Calu3 (cell line): Measurements from ENCODE around the gene ZNF514. TPM values are rescaled to one million over a fixed set of nuclear protein-coding genes. Genes with fewer than 3 reads are reported as not detected.

Source experiments
- BruUV-seq: library from RNA; stranded (reverse); fragments of 400-500 nt; replicated peaks from 2 replicates; lab custom pipeline; 2021; lab: Mats Ljungman, UMichigan
- CTCF ChIA-PET: fragments of 300-600 bp; sonication (Branson Sonifier 250); formaldehyde crosslinking; loops from one replicate; lab custom pipeline; 2022; ENCODE audit warnings: antibody characterized with exemption; lab: Charles Lee
- DNase-seq: peaks from one replicate; pipeline ENCODE4 v3.0.0; 2022
- H3K27ac Mint-ChIP-seq: one replicate; pipeline ENCODE4 v1.8.0; 2022; ENCODE audit warnings: mixed read lengths; ENCODE audit not compliant: unreplicated experiment
- H3K27me3 Mint-ChIP-seq: one replicate; pipeline ENCODE4 v1.8.0; 2022; ENCODE audit warnings: mixed read lengths; ENCODE audit not compliant: unreplicated experiment
- H3K36me3 Mint-ChIP-seq: one replicate; pipeline ENCODE4 v1.8.0; 2022; ENCODE audit warnings: mild to moderate bottlenecking, moderate library complexity, mixed read lengths; ENCODE audit not compliant: insufficient read depth, unreplicated experiment
- H3K4me1 Mint-ChIP-seq: one replicate; pipeline ENCODE4 v1.8.0; 2022; ENCODE audit warnings: mild to moderate bottlenecking, low read depth, mixed read lengths; ENCODE audit not compliant: unreplicated experiment
- H3K4me3 Mint-ChIP-seq: one replicate; pipeline ENCODE4 v1.8.0; 2022; ENCODE audit warnings: mild to moderate bottlenecking, low read depth, moderate library complexity, mixed read lengths; ENCODE audit not compliant: unreplicated experiment
- H3K9me3 Mint-ChIP-seq: one replicate; pipeline ENCODE4 v1.8.0; 2022; ENCODE audit warnings: low read depth, mixed read lengths; ENCODE audit not compliant: unreplicated experiment
- CTCF ChIP-seq: fragments of 200-600 bp; IDR thresholded peaks from one replicate; pipeline ENCODE4 v1.8.0; 2022; ENCODE audit warnings: antibody characterized with exemption; ENCODE audit not compliant: unreplicated experiment
- intact Hi-C: fragments of 100-400 bp; cut with micrococcal nuclease; formaldehyde crosslinking; loops from one replicate; pipeline ENCODE4 v1.10.0; 2022; ENCODE audit not compliant: unreplicated experiment
- total RNA-seq: library from RNA; stranded (reverse); gene quantifications from 2 replicates; pipeline ENCODE4 v1.2.3, GENCODE V29; 2022

Gene ZNF514
- total RNA-seq, 1 experiment from 2014 or later, result 17.4 TPM

- no peaks in the 10 kb centered on the region for H3K9me3 Mint-ChIP-seq
- H3K4me1 Mint-ChIP-seq, result peaks cover 17% of the 10 kb centered on the region
- CTCF ChIA-PET, result interaction anchor here (0.7 to 2.1 kb wide), 7 partner anchors 36 to 129 kb away, joined by 4 to 12 read pairs (median 7); partner anchors contain the start of gene MAL
- BruUV-seq, result no TSS peak
- H3K36me3 Mint-ChIP-seq, result peaks cover 40% of the 10 kb centered on the region
- H3K27me3 Mint-ChIP-seq, result no peaks in the 10 kb centered on the region
- peak; percentile 65 for TF ChIP-seq CTCF
- no peak overlapping the region for H3K27ac Mint-ChIP-seq
- intact Hi-C loops, result loop anchor here (2.0 to 10.0 kb wide), 2 partner anchors 93 to 131 kb away; no protein-coding TSS in a partner anchor
- no peak overlapping the region for H3K4me3 Mint-ChIP-seq
- peak; percentile 71 for DNase-seq
Observed at GRCh38 chr2:95115418-95115817, 44.2 kb downstream of the ZNF514 start.

DNA sequence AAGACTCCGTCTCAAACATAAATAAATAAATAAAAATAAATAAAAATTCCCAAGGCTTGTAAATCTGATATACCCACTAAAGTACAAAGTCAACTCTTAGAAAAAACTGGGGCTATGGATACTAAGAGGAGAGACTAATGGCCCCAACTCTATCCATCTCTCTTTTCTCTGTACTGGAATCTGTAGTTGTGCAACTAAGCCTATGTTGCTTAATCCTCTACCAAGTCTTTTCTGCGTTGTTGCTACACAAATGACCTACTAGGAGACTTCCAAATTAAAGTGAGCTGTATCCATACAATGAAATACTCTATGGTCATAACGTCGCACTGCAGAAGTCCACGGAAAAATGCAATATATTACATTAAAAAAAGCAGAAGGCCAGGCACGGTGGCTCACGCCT lies 46.2 kb downstream of the ZNF514 start:
- H3K4me3 Mint-ChIP-seq, result no peak overlapping the region
- no peak for TF ChIP-seq CTCF
- intact Hi-C loops, result loop anchor here (10.0 kb wide), 1 partner anchor 129 kb away; no protein-coding TSS in a partner anchor
- CTCF ChIA-PET, result no interaction called here
- no peaks in the 10 kb centered on the region for H3K9me3 Mint-ChIP-seq
- no TSS peak for BruUV-seq
- peaks cover 44% of the 10 kb centered on the region for H3K36me3 Mint-ChIP-seq
- peaks cover 11% of the 10 kb centered on the region for H3K4me1 Mint-ChIP-seq
- no peak for DNase-seq
- H3K27me3 Mint-ChIP-seq, result no peaks in the 10 kb centered on the region
- H3K27ac Mint-ChIP-seq, result no peak overlapping the region

DNA sequence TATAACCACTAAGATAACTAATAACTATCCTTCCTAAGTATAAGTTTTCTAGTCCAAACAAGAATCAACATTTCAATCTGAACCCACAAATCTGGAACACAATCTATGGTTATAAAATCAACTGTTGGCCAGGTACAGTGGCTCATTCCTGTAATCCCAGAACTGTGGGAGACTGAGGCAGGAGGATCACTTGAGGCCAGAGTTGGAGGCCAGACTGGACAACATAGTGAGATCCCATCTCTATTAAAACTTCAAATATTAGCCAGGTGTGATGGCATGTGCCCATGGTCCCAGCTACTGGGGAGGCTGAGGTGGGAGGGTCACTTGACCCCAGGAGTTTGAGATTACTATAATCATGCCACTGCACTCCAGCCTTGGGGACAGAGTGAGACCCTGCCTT lies 49.3 kb downstream of the ZNF514 start:
- Mint-ChIP-seq H3K4me3 (no peak overlapping the region), H3K36me3 (peaks cover 51% of the 10 kb centered on the region), H3K27me3 (no peaks in the 10 kb centered on the region), H3K9me3 (no peaks in the 10 kb centered on the region), H3K27ac (no peak overlapping the region), H3K4me1 (no peaks in the 10 kb centered on the region)
- intact Hi-C loops, result loop anchor here (10.0 kb wide), 1 partner anchor 126 kb away; no protein-coding TSS in a partner anchor
- no TSS peak for BruUV-seq
- no peak for DNase-seq
- CTCF ChIA-PET, result no interaction called here
- TF ChIP-seq CTCF, result no peak

GRCh38 chr2:95109260-95109659 lies 50.4 kb downstream of the ZNF514 start:
- H3K9me3 Mint-ChIP-seq, result no peaks in the 10 kb centered on the region
- CTCF ChIA-PET, result no interaction called here
- H3K4me3 Mint-ChIP-seq, result no peak overlapping the region
- no peak for TF ChIP-seq CTCF
- no peak for DNase-seq
- intact Hi-C loops, result no loop called here
- BruUV-seq, result no TSS peak
- H3K36me3 Mint-ChIP-seq, result peaks cover 49% of the 10 kb centered on the region
- no peaks in the 10 kb centered on the region for H3K27me3 Mint-ChIP-seq
- H3K27ac Mint-ChIP-seq, result no peak overlapping the region
- H3K4me1 Mint-ChIP-seq, result no peaks in the 10 kb centered on the region
